NCI-H774 (cell line): Measurements from ENCODE around the gene GREB1.

Experiments
- DNase-seq: peaks from one replicate; lab custom pipeline; 2025; lab: John Stamatoyannopoulos, UW

GREB1 gene

DNA sequence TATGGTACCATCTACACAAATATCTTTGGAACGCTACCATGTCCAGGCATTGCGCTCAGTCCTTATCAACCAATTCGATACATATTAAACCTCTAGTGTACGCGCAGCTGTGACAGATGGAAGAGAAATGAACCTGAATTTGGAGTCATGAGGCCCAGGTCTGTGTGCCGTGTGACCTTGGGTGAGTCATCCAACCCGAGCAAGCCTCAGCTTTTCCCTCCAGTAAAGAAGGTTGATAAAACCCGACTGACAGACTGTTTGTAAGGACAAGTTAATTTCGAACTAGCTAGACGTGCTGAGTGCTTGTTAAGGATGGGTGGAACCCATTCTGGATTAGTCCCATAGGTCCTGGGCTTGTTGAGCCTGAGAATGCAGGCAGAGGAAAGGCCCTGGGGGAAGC is 28.2 kb downstream of the GREB1 start:
- DNase-seq: no peak

GRCh38 chr2:11562476-11562875 is 28.6 kb downstream of the GREB1 start:
- DNase-seq: no peak

DNA sequence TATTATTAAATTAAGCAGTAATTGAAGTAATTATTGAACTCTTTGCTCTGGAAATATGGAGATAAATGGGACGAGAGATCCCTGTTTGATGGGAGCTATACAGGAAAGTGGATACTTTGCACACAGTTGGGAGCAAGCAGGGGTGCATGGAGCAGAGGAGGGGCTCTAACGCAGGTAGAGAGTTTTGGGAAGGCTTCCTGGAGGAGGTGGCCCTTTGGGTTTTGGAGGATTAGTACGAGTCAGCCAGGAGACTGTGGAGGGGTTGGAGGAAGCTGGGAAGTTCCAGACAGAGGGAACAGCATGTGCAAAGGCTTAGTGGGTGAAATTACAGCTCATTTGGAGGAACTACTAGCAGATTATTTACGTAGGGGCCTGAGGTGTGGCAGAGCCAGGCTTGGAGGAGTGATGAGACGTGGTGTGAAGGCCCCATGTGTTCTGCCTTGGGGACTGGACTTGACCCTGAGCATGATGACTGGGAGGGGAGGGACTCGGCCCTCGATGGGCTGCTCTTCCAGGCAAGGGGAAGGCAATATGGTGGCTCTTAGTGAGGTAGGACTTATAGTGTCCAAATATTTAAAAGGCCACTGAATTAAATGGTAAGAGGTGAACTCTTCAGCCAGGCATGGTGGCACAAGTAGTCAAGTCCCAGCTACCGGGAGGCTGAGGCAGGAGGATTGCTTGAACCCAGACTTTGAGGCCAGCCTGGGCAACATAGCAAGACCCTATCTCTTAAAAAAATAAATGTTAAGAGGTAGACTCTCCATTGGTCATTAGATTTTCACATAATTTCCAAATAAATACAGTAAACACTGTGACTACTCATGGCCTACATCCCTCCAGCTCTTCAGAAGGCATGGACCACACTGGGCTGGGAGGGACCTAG is 30.2 kb downstream of the GREB1 start:
- DNase-seq: no peak

DNA sequence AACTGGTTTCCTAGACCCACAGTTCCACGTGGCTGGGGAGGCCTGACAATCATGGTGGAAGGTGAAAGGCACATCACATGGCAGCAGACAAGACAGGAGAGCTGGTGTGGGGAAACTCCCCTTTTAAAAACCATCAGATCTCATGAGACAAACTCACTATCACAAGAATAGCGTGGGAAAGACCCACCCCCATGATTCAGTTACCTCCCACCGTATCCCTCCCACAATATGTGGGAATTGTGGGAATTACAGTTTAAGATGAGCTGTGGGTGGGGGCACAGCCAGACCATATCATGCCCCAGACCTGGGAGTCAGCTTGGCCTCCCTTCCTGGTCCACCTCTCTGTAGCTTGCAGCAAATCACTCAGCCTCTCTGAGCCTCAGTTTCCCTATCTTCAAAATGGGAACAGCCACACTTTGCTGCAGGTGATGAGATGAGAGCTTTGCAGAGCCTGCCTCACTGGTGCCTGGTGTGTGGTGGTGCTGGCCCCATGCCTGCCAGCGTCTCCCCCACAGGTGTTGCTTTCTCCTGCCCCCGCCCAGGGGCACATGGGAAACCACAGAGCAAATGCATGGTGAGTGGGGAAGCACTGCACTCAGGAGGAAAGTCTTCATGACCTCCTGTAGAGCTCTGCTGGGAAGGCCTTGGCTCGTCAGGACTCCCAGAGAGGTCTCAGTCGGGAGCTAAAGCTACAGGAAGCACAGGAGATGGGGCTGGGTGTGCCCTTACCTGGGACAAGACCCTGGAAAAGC is 31.1 kb downstream of the GREB1 start:
- no peak for DNase-seq

DNA sequence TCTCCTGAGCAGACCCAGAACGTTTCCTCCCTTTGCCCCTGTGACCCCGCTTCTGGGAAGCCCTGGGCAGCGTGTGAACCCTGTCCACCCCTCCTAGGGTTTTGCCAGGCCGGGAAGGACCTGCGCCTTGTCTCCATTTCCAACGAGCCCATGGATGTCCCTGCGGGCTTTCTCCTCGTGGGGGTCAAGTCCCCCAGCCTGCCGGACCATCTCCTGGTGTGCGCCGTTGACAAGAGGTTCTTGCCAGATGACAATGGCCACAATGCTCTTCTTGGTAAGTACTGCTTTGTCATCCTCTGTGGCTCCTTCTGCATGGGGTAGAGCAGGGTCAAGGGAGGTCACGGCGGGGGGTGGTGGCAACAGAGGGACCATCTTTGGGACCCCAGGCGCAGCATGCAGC is 32.5 kb downstream of the GREB1 start:
- no peak for DNase-seq

DNA sequence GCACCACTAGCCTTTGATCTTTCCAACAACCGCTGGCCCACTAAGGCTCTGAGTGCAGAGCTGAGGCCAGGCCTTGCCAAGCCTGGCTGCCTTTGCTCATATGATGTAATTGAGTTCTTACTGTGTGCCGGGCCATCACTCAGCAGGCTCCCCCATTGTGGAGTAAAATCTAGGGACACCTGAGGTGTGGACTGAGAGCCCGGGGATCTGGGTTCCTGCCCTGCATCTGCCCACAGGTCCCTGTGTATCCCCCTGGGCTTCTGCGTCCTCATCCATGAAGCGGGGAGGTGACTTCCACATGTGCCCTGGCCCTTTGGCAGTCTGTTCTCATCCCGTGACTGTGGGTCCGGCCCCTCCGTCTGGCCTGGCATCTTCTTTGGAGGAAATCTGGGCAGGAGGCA is 33.8 kb downstream of the GREB1 start:
- no peak for DNase-seq

GRCh38 chr2:11568436-11568835 is 34.6 kb downstream of the GREB1 start:
- no peak for DNase-seq

DNA sequence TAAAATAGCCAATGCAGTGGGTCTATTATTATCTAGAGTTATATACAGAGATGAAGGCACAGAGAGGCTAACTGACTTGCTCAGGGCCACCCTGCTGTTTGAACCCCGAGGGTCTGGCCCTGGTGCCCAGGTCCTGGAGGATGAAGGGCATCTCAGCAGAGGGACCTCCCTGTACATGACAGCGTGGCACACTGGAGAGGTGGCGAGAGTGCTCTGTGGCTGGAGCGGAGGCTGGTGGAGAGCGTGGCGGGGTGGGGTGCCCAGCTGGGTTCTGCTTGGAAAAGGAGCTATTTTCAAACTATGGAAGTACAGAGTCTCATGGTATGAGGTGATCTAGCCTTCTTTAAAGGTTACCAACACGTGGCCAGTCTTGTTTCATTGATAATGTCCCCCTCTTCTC is 35.8 kb downstream of the GREB1 start:
- DNase-seq: no peak

GRCh38 chr2:11571170-11571569 is 37.3 kb downstream of the GREB1 start:
- DNase-seq: no peak

DNA sequence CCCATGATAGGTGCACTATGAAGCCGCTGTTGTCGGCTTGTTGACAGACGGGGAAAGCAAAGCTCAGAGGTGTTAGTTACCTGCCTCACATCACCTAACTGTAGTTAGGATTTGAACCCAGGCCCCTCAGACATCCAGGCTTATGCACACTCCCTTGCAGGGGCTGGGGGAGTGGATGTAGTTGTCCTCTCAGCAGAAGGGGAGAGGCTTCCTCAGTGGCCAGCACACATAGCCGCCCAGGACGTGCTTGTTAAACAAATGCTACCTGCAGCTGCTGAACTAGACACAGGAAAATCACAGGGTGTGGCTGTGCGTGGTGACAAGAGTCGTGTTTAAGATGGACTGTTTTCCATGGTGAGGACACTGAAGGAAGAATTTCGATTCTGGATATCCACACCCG is 39.2 kb downstream of the GREB1 start:
- DNase-seq: no peak

DNA sequence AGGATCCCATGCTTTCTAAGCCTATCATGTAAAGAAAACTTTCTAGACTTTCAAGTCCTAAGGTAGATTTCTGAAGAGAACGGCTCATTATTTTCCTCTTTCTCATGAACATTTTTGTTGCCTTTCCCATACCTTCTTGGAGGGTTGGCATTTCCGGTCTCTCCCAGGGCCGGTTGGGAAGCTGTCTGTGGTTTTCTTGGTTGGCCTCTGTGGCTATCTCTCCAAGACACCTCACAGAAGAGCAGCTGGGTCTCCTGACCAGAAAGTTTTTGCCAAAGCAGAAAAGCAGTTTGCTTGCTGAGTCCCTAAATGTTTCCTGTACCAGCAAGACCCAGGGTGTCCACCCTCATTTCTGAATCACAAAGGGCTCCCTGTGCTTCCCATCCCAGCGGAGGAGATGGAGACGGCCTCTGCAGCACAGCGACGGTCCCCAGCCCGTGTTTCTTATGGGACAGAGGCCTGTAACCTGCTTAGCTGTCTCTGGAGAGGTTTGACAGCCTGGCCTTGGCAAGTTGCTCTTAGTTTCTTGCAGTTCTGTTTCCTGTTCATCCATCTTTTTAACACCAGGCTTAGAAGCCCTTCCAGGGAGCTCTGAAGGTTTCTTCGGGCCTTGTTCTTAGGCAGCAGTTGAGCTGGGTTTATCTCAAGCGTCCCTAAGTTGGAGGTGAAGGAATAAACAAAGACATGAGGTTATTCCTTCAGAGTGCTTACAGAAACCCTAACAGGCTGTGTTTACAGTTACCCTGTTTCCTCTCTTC is 39.8 kb downstream of the GREB1 start:
- no peak for DNase-seq

DNA sequence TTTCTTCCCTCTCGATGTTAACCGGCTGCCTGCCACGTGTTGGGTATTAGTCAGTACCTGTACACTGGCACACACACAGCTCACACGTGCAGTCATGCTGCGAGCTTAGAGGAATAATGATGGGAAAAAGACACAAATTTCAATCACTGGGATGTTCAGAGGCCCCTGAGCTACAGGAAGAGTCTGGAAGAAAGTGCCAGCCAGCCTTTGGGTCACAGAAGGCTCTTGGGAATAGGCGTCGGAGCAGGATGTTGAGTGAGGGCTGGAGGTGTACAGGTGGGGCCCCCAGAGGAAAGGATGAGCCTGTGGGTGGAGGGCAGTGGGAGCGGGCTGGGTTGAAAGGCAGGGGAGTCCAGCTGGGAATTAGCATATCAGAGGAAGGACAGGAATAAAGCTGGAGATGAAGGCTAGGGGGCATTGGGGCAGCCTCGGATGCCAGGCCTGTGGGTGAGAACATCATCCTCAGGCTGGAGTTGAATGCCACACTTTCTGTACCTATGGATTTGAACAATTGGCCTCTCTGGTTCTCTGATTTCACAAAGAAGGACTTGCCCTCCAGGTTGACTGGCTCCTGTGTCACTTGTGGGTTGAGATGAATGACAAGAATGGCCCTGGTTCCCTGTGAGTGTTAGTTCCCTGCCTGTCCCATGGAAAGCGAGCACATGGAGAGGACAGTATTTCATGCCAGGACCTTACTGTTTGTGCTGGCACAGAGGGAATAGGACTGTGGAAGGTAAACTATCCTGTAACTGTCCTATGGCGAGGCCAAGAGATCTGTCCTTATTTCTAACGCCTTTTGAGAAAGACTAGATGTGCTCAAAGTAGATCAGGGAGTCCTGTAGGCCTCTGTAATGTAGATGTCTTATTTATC is 40.6 kb downstream of the GREB1 start:
- DNase-seq: no peak

DNA sequence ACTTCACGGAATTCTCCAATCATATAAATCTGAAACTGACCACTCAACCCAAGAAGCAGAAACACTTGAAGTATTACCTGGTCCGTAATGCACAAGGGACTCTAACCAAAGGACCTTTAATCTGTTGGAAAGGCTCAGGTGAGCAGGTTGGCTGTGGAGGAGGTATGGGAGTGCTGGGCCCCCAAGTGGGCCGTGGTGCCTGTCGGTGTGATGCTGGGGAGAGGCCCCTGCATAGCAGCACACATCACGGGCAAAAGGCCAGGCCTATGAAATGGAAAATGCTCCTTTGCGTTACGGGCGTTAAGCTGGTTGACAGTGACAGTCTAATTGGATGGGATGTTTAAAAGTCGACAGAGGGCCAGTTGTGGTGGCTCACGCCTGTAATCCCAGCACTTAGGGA is 42.6 kb downstream of the GREB1 start:
- no peak for DNase-seq

- no peak for DNase-seq
These were observed 43.4 kb downstream of the GREB1 start for GRCh38 chr2:11577101-11577883.

DNA sequence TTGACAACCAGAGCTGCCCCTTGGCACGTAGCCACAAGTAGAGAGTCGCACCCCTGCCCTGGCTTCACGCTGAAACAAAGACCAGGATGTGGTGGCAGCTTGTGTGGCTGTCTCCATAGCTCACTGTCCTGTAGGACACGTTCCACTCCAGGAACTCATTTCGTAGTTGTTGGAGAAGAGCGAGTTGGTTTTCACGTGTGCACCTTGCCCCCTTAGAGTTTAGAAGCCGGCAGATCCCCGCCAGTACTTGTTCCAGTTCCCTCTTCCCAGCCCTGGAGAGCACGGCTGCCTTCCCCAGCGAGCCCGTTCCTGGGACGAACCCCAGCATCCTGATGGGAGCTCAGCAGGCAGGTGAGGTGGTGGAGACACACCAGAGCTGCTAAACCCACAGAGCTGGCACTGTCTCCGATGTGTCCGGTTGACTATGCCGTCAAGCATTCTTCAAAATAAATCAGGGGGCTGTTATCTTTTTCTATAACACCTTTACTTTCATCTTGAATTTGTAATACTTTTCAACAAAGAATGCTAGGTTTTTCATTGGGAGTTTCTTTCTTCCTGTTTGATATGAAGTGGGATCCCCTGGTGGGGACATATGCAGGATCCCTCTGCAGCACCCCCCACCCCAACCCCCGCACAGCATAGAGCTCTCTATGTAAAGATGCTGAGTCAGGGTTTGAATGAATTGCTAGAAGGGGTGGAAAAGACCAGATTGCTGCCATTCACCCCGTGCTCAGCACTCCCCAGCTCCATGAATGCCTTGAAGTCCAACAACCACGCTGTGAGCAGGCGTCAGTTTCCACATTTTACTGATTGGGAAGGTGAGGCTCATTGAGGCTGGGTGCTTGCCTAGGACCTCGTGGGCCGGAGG is 44.5 kb downstream of the GREB1 start:
- DNase-seq: no peak

DNA sequence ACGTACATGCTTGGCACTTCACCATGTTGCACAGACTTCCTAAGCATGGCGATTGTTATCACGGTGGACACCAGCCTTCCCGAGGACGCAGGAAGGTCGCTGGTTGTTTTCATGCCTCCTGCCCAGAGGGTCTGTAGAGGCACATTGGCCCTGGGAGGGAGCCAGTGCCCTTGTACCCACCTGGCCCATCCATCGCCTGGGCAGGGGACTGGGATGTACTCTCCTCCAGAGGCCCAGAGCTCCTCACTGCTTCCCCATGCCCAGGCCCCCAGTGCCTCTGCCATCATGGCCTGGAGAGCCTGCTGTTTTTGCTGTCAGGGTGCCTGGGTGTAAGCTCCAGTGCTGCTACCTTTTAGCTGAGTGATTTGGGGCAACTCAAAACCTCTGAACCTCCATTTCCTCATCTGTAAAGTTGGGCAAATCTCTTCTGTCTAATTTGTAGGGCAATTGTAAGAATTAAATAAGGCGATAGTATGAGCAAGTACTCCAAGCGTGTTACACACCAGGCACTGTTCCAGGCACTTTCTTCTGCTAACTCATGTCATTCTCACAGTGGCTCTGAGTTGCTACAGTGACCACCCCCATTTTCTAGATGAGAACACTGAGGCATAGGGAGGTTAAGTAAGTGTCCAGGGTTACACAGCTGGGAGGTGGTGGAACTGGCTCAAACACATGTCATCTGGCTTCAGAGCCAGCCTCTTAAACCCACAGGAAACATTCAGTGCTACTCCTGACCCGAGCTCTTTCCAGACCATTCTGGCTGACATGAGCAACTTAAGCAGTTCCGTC is 45.3 kb downstream of the GREB1 start:
- DNase-seq: no peak

- no peak for DNase-seq
These were observed 46.2 kb downstream of the GREB1 start for GRCh38 chr2:11579867-11580659.

GRCh38 chr2:11580697-11581096 is 46.9 kb downstream of the GREB1 start:
- no peak for DNase-seq
